NCI-H1436 treated with DMSO at 0.1 percent for 48 hours (cell line): Measurements from ENCODE around the gene PI4K2A.

ENCODE experiments used
- DNase-seq: peaks from one replicate; lab custom pipeline; 2025; lab: John Stamatoyannopoulos, UW

The PI4K2A gene

GRCh38 chr10:97707134-97707861 is 66.8 kb downstream of the PI4K2A start:
- DNase-seq, result no peak

GRCh38 chr10:97708167-97708566 is 67.7 kb downstream of the PI4K2A start:
- no peak for DNase-seq

GRCh38 chr10:97708976-97709946 is 68.8 kb downstream of the PI4K2A start:
- no peak for DNase-seq

GRCh38 chr10:97711640-97712572 is 71.4 kb downstream of the PI4K2A start:
- no peak for DNase-seq

GRCh38 chr10:97713339-97713825 is 72.9 kb downstream of the PI4K2A start, which contains the start of gene MARVELD1:
Gene MARVELD1 (plus strand): TSS chr10:97713730. CDS start chr10:97713877, 147 bp downstream.
- no peak for DNase-seq

- DNase-seq, result no peak
Observed at GRCh38 chr10:97713826-97714400, 73.4 kb downstream of the PI4K2A start.

GRCh38 chr10:97714401-97715258 is 74.2 kb downstream of the PI4K2A start:
- DNase-seq, result no peak

GRCh38 chr10:97715259-97715874 is 74.9 kb downstream of the PI4K2A start:
- no peak for DNase-seq

- DNase-seq, result no peak
Observed at GRCh38 chr10:97717627-97718026, 77.2 kb downstream of the PI4K2A start.

- DNase-seq, result no peak
Observed at GRCh38 chr10:97718178-97718577, 77.7 kb downstream of the PI4K2A start.

- DNase-seq, result no peak
Observed at GRCh38 chr10:97718659-97719142, 78.2 kb downstream of the PI4K2A start.

GRCh38 chr10:97719602-97720001 is 79.1 kb downstream of the PI4K2A start:
- no peak for DNase-seq

GRCh38 chr10:97721871-97722780 is 81.7 kb downstream of the PI4K2A start:
- no peak for DNase-seq

- no peak for DNase-seq
Observed at GRCh38 chr10:97723001-97723400, 82.5 kb downstream of the PI4K2A start.

GRCh38 chr10:97724341-97724941 is 84.0 kb downstream of the PI4K2A start:
- no peak for DNase-seq
